ENCODE data around the gene SDCCAG8. TPM values are rescaled to one million over a fixed set of nuclear protein-coding genes. Genes with fewer than 3 reads are reported as not detected.

SDCCAG8 gene
- total RNA-seq, 4 donors from 2014 or later = 30.2 to 46.4 (median 36.7) TPM

GRCh38 chr1:243267471-243267880, 11.6 kb downstream of the SDCCAG8 start:
- ATAC-seq = peak; percentile 72
- TF ChIP-seq POLR2AphosphoS5 (IDR thresholded peaks at IDR 0.05) = no peak
- TF ChIP-seq POLR2A (IDR thresholded peaks at IDR 0.05) = no peak
- TF ChIP-seq CTCF (IDR thresholded peaks at IDR 0.05) = no peak
- TF ChIP-seq EP300 (IDR thresholded peaks at IDR 0.05) = no peak
- Histone ChIP-seq H3K27me3 (no peaks in the 10 kb centered on the region), H3K27ac (no peak overlapping the region), H3K4me3 (no peak overlapping the region), H3K9me3 (no peaks in the 10 kb centered on the region), H3K4me1 (peaks cover 0 to 51% (median 0%) of the 10 kb centered on the region in 3 donors), H3K36me3 (peaks cover 0 to 17% of the 10 kb centered on the region in 2 donors)
- 93 to 95% methylated on average over 3 of the region's 10 CpGs for WGBS, 2 donors (ENCODE audit: low coverage in 1 of 2)

GRCh38 chr1:243267914-243268653, 12.2 kb downstream of the SDCCAG8 start:
- TF ChIP-seq EP300 (IDR thresholded peaks at IDR 0.05) = no peak
- TF ChIP-seq POLR2A (IDR thresholded peaks at IDR 0.05) = no peak
- no peak for TF ChIP-seq POLR2AphosphoS5 (IDR thresholded peaks at IDR 0.05)
- TF ChIP-seq CTCF (IDR thresholded peaks at IDR 0.05) = no peak
- Histone ChIP-seq H3K4me3 (no peak overlapping the region), H3K36me3 (peaks cover 0 to 17% of the 10 kb centered on the region in 2 donors), H3K4me1 (peaks cover 0 to 51% (median 0%) of the 10 kb centered on the region in 3 donors), H3K27ac (no peak overlapping the region), H3K9me3 (no peaks in the 10 kb centered on the region), H3K27me3 (no peaks in the 10 kb centered on the region)
- WGBS, 2 donors (ENCODE audit: low coverage in 1 of 2) = 66 to 84% methylated on average over 10 to 12 of the region's 12 CpGs
- ATAC-seq = no peak

- 55 to 90% methylated on average over 2 to 6 of the region's 13 CpGs for WGBS, 2 donors (ENCODE audit: low coverage in 1 of 2)
- no peak for ATAC-seq
- H3K4me1 ChIP-seq = peaks cover 0 to 51% (median 0%) of the 10 kb centered on the region in 3 donors
- H3K9me3 ChIP-seq = no peaks in the 10 kb centered on the region
- no peak overlapping the region for H3K4me3 ChIP-seq
- H3K36me3 ChIP-seq = peaks cover 0 to 22% of the 10 kb centered on the region in 2 donors
- H3K27ac ChIP-seq = peak overlapping the region in 1 of 4 donors; percentile 17
- H3K27me3 ChIP-seq = no peaks in the 10 kb centered on the region
- no peak for TF ChIP-seq CTCF (IDR thresholded peaks at IDR 0.05)
- no peak for TF ChIP-seq EP300 (IDR thresholded peaks at IDR 0.05)
- no peak for TF ChIP-seq POLR2A (IDR thresholded peaks at IDR 0.05)
- no peak for TF ChIP-seq POLR2AphosphoS5 (IDR thresholded peaks at IDR 0.05)
Observed at GRCh38 chr1:243268751-243269460, 13.1 kb downstream of the SDCCAG8 start.

GRCh38 chr1:243269461-243269801, 13.6 kb downstream of the SDCCAG8 start:
- no peaks in the 10 kb centered on the region for H3K27me3 ChIP-seq
- TF ChIP-seq CTCF (IDR thresholded peaks at IDR 0.05) = no peak
- no peak for TF ChIP-seq POLR2A (IDR thresholded peaks at IDR 0.05)
- no peak for TF ChIP-seq EP300 (IDR thresholded peaks at IDR 0.05)
- no peak for TF ChIP-seq POLR2AphosphoS5 (IDR thresholded peaks at IDR 0.05)
- H3K4me3 ChIP-seq = no peak overlapping the region
- H3K27ac ChIP-seq = no peak overlapping the region
- H3K9me3 ChIP-seq = no peaks in the 10 kb centered on the region
- H3K36me3 ChIP-seq = peaks cover 0 to 25% of the 10 kb centered on the region in 2 donors
- 87 to 88% methylated on average over 2 to 3 of the region's 4 CpGs for WGBS, 2 donors (ENCODE audit: low coverage in 1 of 2)
- no peak for ATAC-seq
- H3K4me1 ChIP-seq = peaks cover 0 to 46% (median 0%) of the 10 kb centered on the region in 3 donors

All from gastroesophageal sphincter (tissue), 4 donors.